SK-N-SH (cell line): Measurements from ENCODE around the gene IMPA2. TPM values are rescaled to one million over a fixed set of nuclear protein-coding genes. Genes with fewer than 3 reads are reported as not detected.

Experiments
- CTCF ChIA-PET: fragments of 300-600, 350-600 bp; formaldehyde crosslinking; extraction: SDS; loops from one replicate; lab custom pipeline; 2021; lab: Yijun Ruan, JAX
- POLR2A ChIA-PET: fragments of 350-600 bp; sonication (Branson Sonifier 250); formaldehyde crosslinking; extraction: SDS; loops from one replicate; lab custom pipeline; 2020; ENCODE audit warnings: antibody characterized with exemption, inconsistent platforms; lab: Yijun Ruan, JAX
- DNase-seq: peaks from one replicate; pipeline ENCODE4 v3.0.0; 2012
- H2AFZ ChIP-seq: fragments of 200-600 bp; sonication (generic); 2 replicates; pipeline ENCODE4 v1.8.1; 2016; ENCODE audit warnings: antibody characterized with exemption, mild to moderate bottlenecking, low read depth
- H3F3A ChIP-seq: fragments of 200-600 bp; sonication (generic); replicated peaks from 2 replicates; pipeline ENCODE3; 2016; ENCODE audit warnings: antibody characterized with exemption, mild to moderate bottlenecking; ENCODE audit not compliant: insufficient read depth
- H3K27ac ChIP-seq, 2 experiments: fragments of 200-500 bp in 1 of 2; fragments of 200-600 bp in 1 of 2; sonication (Bioruptor generic) in 1 of 2; sonication (generic), shearing (Covaris generic) in 1 of 2; 2 replicates each; pipeline versions ENCODE4 v1.5.1 to v1.6.1; 2014 to 2016; ENCODE audit warnings: low read depth in 2 of 2, inconsistent platforms in 1 of 2, low read length in 1 of 2, mild to moderate bottlenecking in 1 of 2, mixed read lengths in 1 of 2
- H3K27me3 ChIP-seq: fragments of 200-600 bp; sonication (generic), shearing (Covaris generic); 2 replicates; pipeline ENCODE4 v1.6.1; 2016; ENCODE audit warnings: mixed run types; ENCODE audit not compliant: insufficient read depth
- H3K36me3 ChIP-seq, 2 experiments: fragments of 200-500 bp in 1 of 2; fragments of 200-600 bp in 1 of 2; sonication (Bioruptor generic) in 1 of 2; sonication (generic) in 1 of 2; replicated peaks in 1 of 2; 2 replicates each; pipeline versions ENCODE3 to v1.5.1; 2014 to 2016; ENCODE audit warnings: low read length in 1 of 2, mild to moderate bottlenecking in 1 of 2; ENCODE audit not compliant: insufficient read depth in 2 of 2, control insufficient read depth in 1 of 2
- H3K4me1 ChIP-seq, 2 experiments: fragments of 200-500 bp in 1 of 2; fragments of 200-600 bp in 1 of 2; sonication (Bioruptor generic) in 1 of 2; sonication (generic), shearing (Covaris generic) in 1 of 2; 2 replicates each; pipeline versions ENCODE4 v1.5.1 to v1.6.1; 2014 to 2016; ENCODE audit warnings: low read depth in 1 of 2, low read length in 1 of 2, mixed run types in 1 of 2; ENCODE audit not compliant: insufficient read depth in 2 of 2, control insufficient read depth in 1 of 2
- H3K4me2 ChIP-seq: fragments of 200-600 bp; sonication (generic), shearing (Covaris generic); 2 replicates; pipeline ENCODE4 v1.6.1; 2017; ENCODE audit warnings: mixed run types
- H3K4me3 ChIP-seq, 2 experiments: fragments of 200-500 bp in 1 of 2; fragments of 200-600 bp in 1 of 2; sonication (Bioruptor generic) in 1 of 2; sonication (generic), shearing (Covaris generic) in 1 of 2; 2 replicates each; pipeline versions ENCODE4 v1.5.1 to v1.8.1; 2014 to 2016; ENCODE audit warnings: low read depth in 2 of 2, inconsistent platforms in 1 of 2, low read length in 1 of 2, mild to moderate bottlenecking in 1 of 2, mixed read lengths in 1 of 2, moderate library complexity in 1 of 2
- H3K79me2 ChIP-seq: fragments of 200-600 bp; sonication (generic); 2 replicates; pipeline ENCODE4 v1.8.1; 2017; ENCODE audit warnings: mild to moderate bottlenecking; ENCODE audit not compliant: insufficient read depth
- H3K9ac ChIP-seq: fragments of 200-600 bp; sonication (generic); 2 replicates; pipeline ENCODE4 v1.6.1; 2017; ENCODE audit warnings: mixed run types
- H3K9me2 ChIP-seq: fragments of 200-600 bp; sonication (generic); 2 replicates; pipeline ENCODE4 v1.6.1; 2017; ENCODE audit warnings: mixed run types
- H3K9me3 ChIP-seq: fragments of 200-600 bp; sonication (generic); 2 replicates; pipeline ENCODE4 v1.6.1; 2017; ENCODE audit warnings: mixed run types, mild to moderate bottlenecking, moderate library complexity
- H4K20me1 ChIP-seq: fragments of 200-600 bp; sonication (generic); 2 replicates; pipeline ENCODE4 v1.6.1; 2017; ENCODE audit warnings: mild to moderate bottlenecking, mixed run types; ENCODE audit not compliant: insufficient read depth
- FOXM1 ChIP-seq: IDR thresholded peaks from 2 replicates; pipeline ENCODE4 v1.4.0; 2012; ENCODE audit warnings: low read depth, mild to moderate bottlenecking
- JUND ChIP-seq: IDR thresholded peaks from 2 replicates; pipeline ENCODE4 v1.4.0; 2012
- MEF2A ChIP-seq: IDR thresholded peaks from 2 replicates; pipeline ENCODE4 v1.4.0; 2012; ENCODE audit warnings: low read depth, borderline replicate concordance
- NRF1 ChIP-seq: IDR thresholded peaks from 2 replicates; pipeline ENCODE4 v1.6.1; 2012; ENCODE audit warnings: low read depth, mild to moderate bottlenecking, low read length
- RXRA ChIP-seq: IDR thresholded peaks from 2 replicates; pipeline ENCODE4 v1.4.0; 2012; ENCODE audit warnings: low read depth, mild to moderate bottlenecking, borderline replicate concordance
- SMC3 ChIP-seq: IDR thresholded peaks from 2 replicates; pipeline ENCODE4 v1.6.1; 2012; ENCODE audit warnings: low read depth, low read length, improper control_type of control experiment
- TCF12 ChIP-seq: IDR thresholded peaks from 2 replicates; pipeline ENCODE4 v1.4.0; 2012
- USF1 ChIP-seq: IDR thresholded peaks from 2 replicates; pipeline ENCODE4 v1.4.0; 2012; ENCODE audit warnings: low read depth, borderline replicate concordance
- WGBS: methylation state at CpG from one replicate; pipeline ENCODE4 v1.1.6; 2017; ENCODE audit warnings: low lambda C conversion rate; 5-methylcytosine and 5-hydroxymethylcytosine counted together
- polyA plus RNA-seq, 3 experiments: library from polyadenylated mRNA; depleted of rRNA; stranded (reverse); fragments of >200 nt; gene quantifications; 2 replicates each; pipeline ENCODE4 v1.2.3, GENCODE V29; 2012
- small RNA-seq, 7 experiments: library from RNA; depleted of rRNA; stranded (forward); fragments of <200 nt; gene quantifications; one replicate each; pipeline ENCODE3, GENCODE V24; 2012

Gene IMPA2
- polyA plus RNA-seq, 1 of the 3 experiments (the other 2 are of a cell fraction), result 0.18 TPM

DNA sequence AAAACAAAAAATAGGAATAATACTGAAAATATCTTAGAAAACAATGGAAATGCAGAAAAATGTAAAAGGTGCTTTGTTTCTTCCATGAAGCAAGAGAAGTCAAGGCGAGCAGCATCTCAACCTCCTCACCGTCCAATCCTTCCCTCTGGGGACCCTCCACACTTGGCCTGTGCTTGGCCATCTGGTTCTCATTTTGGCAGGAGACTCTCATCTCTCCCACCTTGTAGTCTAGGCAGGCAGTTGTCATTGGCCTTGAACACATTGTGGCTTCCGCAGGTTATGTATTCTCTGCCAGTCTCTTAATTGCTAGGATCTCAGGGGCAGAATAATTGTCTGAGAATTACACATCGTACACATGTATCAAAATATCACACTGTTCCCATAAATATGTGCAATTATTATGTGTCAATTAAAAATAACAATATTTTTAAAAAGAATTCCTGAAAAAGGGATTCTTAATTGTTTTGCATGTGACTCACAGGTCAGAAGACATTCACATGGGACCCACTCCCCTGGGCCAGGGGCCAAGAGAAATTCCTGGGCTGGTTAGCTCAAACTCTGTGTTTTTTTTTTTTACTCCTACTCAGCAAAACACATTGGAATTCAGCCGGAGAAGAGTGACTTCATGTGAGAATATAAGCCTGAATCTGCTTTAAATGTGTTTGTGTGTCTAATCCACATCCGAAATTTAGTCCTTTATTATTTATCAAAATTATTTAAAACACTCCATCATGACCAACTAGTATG, 98.4 kb downstream of the IMPA2 start:
- no peaks in the 10 kb centered on the region; a peak in 1 of 4 replicates for H3K4me1 ChIP-seq
- no peaks in the 10 kb centered on the region for H3K9me2 ChIP-seq
- ChIA-PET CTCF (interaction anchor here (1.0 kb wide), 1 partner anchor 13 kb away, joined by 3 read pairs; no protein-coding TSS in a partner anchor), POLR2A (interaction anchor here (0.6 kb wide), 1 partner anchor 10 kb away, joined by 3 read pairs; no protein-coding TSS in a partner anchor)
- WGBS, result 46% methylated on average over 6 of the region's 6 CpGs
- H3K9me3 ChIP-seq, result no peaks in the 10 kb centered on the region
- DNase-seq, result no peak
- TF ChIP-seq RXRA (no peak), TCF12 (no peak), JUND (no peak), NRF1 (no peak), FOXM1 (no peak), USF1 (no peak), SMC3 (no peak), MEF2A (no peak)
- TF ChIP-seq, all 33 proteins: peak for 0
- Histone ChIP-seq H3K27me3 (no peaks in the 10 kb centered on the region; the same call in 1 of the 2 replicates), H2AFZ (no peak overlapping the region), H3K9ac (no peak overlapping the region), H3K79me2 (no peaks in the 10 kb centered on the region), H3K36me3 (no peaks in the 10 kb centered on the region), H3K4me3 (no peak overlapping the region), H4K20me1 (no peaks in the 10 kb centered on the region), H3K27ac (no peak overlapping the region), H3F3A (no peaks in the 10 kb centered on the region), H3K4me2 (no peak overlapping the region)

Small RNAs within 50 kb of the gene (small RNA-seq; reads per million reads assigned to genes)
- gene AP001542.1, result 0 reads per million in 7 experiments

Other genes starting within 250 kb of the IMPA2 start
- gene CHMP1B, start 130.1 kb upstream of the IMPA2 start, polyA plus RNA-seq (2012; rRNA removed), result 45.1 and 52.4 TPM in 2 replicates
- 13.2 and 16.7 TPM in 2 replicates for gene MPPE1, start 73.2 kb upstream of the IMPA2 start, polyA plus RNA-seq (2012; rRNA removed)
- not detected in 2 replicates for gene ANKRD62, start 112.3 kb downstream of the IMPA2 start, polyA plus RNA-seq (2012; rRNA removed)